Fibroblast of mammary gland (primary cell): ENCODE results near the gene MOB2.

Source experiments
- DNase-seq: peaks from one replicate; pipeline ENCODE4 v3.0.0-alpha.2; 2010; ENCODE audit warnings: low read depth
- H3K4me3 ChIP-seq: 2 replicates; pipeline ENCODE4 v1.5.1; 2011; ENCODE audit warnings: low read depth, mild to moderate bottlenecking, low read length, moderate library complexity; ENCODE audit not compliant: control insufficient read depth
- TF ChIP-seq, protein P1 (sequence below): conservative IDR thresholded peaks from 2 replicates; pipeline ENCODE4 v1.5.1; 2011; ENCODE audit warnings: low read depth, low read length, inconsistent platforms; ENCODE audit not compliant: control insufficient read depth, insufficient read depth

MOB2 gene

GRCh38 chr11:1523779-1524178 lies 37.2 kb upstream of the MOB2 start:
- TF ChIP-seq, protein P1, sequence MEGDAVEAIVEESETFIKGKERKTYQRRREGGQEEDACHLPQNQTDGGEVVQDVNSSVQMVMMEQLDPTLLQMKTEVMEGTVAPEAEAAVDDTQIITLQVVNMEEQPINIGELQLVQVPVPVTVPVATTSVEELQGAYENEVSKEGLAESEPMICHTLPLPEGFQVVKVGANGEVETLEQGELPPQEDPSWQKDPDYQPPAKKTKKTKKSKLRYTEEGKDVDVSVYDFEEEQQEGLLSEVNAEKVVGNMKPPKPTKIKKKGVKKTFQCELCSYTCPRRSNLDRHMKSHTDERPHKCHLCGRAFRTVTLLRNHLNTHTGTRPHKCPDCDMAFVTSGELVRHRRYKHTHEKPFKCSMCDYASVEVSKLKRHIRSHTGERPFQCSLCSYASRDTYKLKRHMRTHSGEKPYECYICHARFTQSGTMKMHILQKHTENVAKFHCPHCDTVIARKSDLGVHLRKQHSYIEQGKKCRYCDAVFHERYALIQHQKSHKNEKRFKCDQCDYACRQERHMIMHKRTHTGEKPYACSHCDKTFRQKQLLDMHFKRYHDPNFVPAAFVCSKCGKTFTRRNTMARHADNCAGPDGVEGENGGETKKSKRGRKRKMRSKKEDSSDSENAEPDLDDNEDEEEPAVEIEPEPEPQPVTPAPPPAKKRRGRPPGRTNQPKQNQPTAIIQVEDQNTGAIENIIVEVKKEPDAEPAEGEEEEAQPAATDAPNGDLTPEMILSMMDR, result no peak
- no peak overlapping the region for H3K4me3 ChIP-seq
- DNase-seq, result no peak

DNA sequence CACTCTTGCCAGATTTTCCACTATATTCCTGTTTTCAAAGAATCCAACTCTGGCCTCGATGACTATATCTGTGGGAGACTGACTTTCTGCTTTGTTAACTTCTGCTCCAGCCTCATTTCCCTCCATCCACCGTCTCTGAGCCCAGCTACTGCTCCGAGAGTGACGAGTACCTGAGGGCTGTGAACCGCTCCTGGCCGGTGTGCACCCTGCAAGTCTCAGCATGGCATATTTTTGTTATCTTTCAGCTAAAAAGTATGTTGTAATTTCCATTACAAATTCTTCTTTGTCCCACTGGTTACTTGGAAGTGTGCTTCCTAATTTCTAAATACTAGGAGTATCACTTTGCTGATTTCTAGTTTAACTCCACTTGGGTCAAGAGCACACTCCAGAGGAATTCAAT lies 36.5 kb upstream of the MOB2 start:
- DNase-seq, result no peak
- no peak overlapping the region for H3K4me3 ChIP-seq
- TF ChIP-seq, protein P1, result no peak

DNA sequence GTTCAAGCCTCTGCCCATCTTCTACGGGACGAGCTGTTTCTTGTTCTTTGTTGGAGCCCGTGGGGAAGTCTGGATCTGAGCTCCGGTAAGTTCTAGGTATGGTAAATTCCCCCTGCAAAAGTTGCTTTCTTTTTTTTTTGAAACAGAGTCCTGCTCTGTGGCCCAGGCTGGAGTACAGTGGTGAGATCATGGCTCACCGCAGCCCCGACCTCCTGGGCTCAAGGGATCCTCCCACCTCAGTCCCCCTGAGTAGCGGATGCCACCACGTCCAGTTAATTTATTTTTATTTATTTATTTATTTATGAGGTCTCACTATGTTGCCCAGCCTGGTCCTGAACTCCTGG lies 35.5 kb upstream of the MOB2 start:
- H3K4me3 ChIP-seq, result no peak overlapping the region
- TF ChIP-seq, protein P1, result no peak
- no peak for DNase-seq

DNA sequence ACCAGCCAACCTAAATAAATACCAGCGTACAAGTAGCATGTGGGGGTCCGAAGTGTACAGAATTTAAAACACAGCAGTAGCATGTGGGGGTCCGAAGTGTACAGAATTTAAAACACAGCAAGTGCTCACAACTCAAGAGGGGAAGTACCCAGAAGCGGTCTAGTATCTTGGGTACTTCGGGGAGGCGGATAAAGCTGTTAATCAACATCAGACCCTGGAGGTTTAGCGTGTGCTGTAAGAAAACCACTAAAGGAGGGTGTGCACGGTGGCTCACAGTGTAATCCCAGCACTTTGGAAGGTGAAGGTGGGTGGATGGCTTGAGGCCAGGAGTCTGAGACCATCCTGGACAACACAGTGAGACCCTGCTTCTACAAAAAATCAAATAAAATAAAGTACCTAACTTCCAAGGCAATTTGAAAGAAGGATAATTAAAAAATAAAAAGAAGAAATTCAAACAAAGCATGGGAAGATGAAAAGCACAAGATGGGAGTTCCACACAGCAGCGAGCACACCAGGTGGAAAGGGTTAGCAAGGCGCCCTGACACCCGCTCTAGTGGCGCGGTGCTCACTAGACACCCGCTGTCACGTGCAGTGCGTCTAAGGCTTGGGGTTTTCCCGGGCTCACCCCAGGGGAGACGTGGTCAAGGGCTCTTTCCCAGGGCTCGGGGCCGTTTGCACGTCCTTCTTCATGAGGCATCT lies 35.0 kb upstream of the MOB2 start:
- no peak for DNase-seq
- H3K4me3 ChIP-seq, result no peak overlapping the region
- TF ChIP-seq, protein P1, result no peak

DNA sequence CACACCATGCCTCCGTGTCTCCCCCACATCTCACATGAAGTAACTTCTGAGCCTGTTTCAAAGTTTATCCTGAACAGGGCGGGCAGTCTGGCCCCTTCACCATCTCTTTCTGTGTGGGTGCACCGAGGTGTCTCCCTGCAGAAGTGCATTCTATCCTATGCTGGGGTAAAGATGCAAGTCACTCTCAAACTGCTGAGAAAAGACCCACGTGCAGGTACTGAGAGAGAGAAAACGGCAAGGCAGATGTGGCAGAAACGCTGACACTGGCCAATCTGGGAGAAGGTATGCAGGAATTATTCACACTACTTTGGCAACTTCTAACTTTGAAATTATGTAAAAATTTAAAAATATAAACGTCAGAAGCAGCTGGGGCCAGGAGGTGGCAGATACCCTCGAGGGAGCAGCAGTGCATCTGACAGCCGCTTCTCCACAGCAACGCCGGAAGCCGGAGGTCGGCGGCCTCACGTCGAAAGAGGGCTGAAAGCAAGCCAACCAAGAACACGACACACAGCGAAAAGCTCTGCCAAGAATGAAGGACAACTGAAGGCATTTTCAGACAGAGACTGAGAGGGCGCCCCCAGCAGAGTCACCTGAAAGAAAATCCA lies 34.2 kb upstream of the MOB2 start:
- H3K4me3 ChIP-seq, result no peak overlapping the region

GRCh38 chr11:1520209-1520662 lies 33.7 kb upstream of the MOB2 start:
- TF ChIP-seq, protein P1, result no peak
- no peak overlapping the region for H3K4me3 ChIP-seq
- DNase-seq, result no peak

More for the DNA sequence above, 34.2 kb upstream of the MOB2 start:
- TF ChIP-seq, protein P1, result no peak
- DNase-seq, result no peak
